ENCODE results near the gene PRUNE2.

- no peak for TF ChIP-seq CTCF (IDR thresholded peaks at IDR 0.05)
- TF ChIP-seq EP300 (IDR thresholded peaks at IDR 0.05) = no peak
- TF ChIP-seq POLR2A (IDR thresholded peaks at IDR 0.05) = no peak
Measured at GRCh38 chr9:76877961-76878360, 28.0 kb downstream of the PRUNE2 start.
